ENCODE data around the gene CD200R1. TPM values are rescaled to one million over a fixed set of nuclear protein-coding genes. Genes with fewer than 3 reads are reported as not detected.

Gene CD200R1
- not detected in 2 replicates for total RNA-seq

GRCh38 chr3:112974894-112975293 is at the start of gene CD200R1:
CD200R1 (minus strand) TSS chr3:112975103; CDS start chr3:112974857, 246 bp downstream.

GRCh38 chr3:112990672-112991602 is 16.0 kb upstream of the CD200R1 start, which contains the start of gene GTPBP8:
GTPBP8 (plus strand) TSS chr3:112990984; CDS start chr3:112991000, 16 bp downstream.

Other genes with a start within 250 kb of the CD200R1 start
- not detected in 2 replicates for gene CD200R1L, start 128.2 kb downstream of the CD200R1 start, total RNA-seq
- 41.8 and 46.3 TPM in 2 replicates for gene GTPBP8, start 15.9 kb upstream of the CD200R1 start, total RNA-seq
- 12.2 and 15.0 TPM in 2 replicates for gene BOC, start 236.5 kb upstream of the CD200R1 start, total RNA-seq